ENCODE data around the gene RCAN1. TPM values are rescaled to one million over a fixed set of nuclear protein-coding genes. Genes with fewer than 3 reads are reported as not detected.

RCAN1 gene
- total RNA-seq, 1 donor from 2014 or later, result 61.5 TPM

GRCh38 chr21:34553151-34553952 is 61.6 kb downstream of the RCAN1 start:
- peak overlapping the region; percentile 84 for H3K27ac Mint-ChIP-seq (ENCODE audit: unreplicated experiment)
- H3K4me1 Mint-ChIP-seq (ENCODE audit: unreplicated experiment), result peaks cover 26% of the 10 kb centered on the region
- no peaks in the 10 kb centered on the region for H3K36me3 Mint-ChIP-seq (ENCODE audit: unreplicated experiment)
- no peak for DNase-seq (ENCODE audit: extremely low spot score, unreplicated experiment)
- H3K4me3 Mint-ChIP-seq (ENCODE audit: unreplicated experiment), result peak overlapping the region; percentile 47
- H3K27me3 Mint-ChIP-seq (ENCODE audit: unreplicated experiment), result no peaks in the 10 kb centered on the region
- H3K9me3 Mint-ChIP-seq (ENCODE audit: unreplicated experiment), result peaks cover 6% of the 10 kb centered on the region
- TF ChIP-seq CTCF (IDR thresholded peaks at IDR 0.05), result no peak

GRCh38 chr21:34552360-34553098 is 62.4 kb downstream of the RCAN1 start:
- DNase-seq (ENCODE audit: extremely low spot score, unreplicated experiment), result no peak
- Mint-ChIP-seq H3K27ac (ENCODE audit: unreplicated experiment) (peak overlapping the region; percentile 84), H3K4me1 (ENCODE audit: unreplicated experiment) (peaks cover 26% of the 10 kb centered on the region), H3K27me3 (ENCODE audit: unreplicated experiment) (no peaks in the 10 kb centered on the region), H3K36me3 (ENCODE audit: unreplicated experiment) (no peaks in the 10 kb centered on the region), H3K4me3 (ENCODE audit: unreplicated experiment) (peak overlapping the region; percentile 47), H3K9me3 (ENCODE audit: unreplicated experiment) (peaks cover 6% of the 10 kb centered on the region)
- TF ChIP-seq CTCF (IDR thresholded peaks at IDR 0.05), result no peak

GRCh38 chr21:34550182-34550799 is 64.6 kb downstream of the RCAN1 start:
- no peak for DNase-seq (ENCODE audit: extremely low spot score, unreplicated experiment)
- no peak overlapping the region for H3K4me3 Mint-ChIP-seq (ENCODE audit: unreplicated experiment)
- no peaks in the 10 kb centered on the region for H3K36me3 Mint-ChIP-seq (ENCODE audit: unreplicated experiment)
- no peaks in the 10 kb centered on the region for H3K27me3 Mint-ChIP-seq (ENCODE audit: unreplicated experiment)
- TF ChIP-seq CTCF (IDR thresholded peaks at IDR 0.05), result no peak
- H3K27ac Mint-ChIP-seq (ENCODE audit: unreplicated experiment), result no peak overlapping the region
- H3K9me3 Mint-ChIP-seq (ENCODE audit: unreplicated experiment), result peaks cover 6% of the 10 kb centered on the region
- H3K4me1 Mint-ChIP-seq (ENCODE audit: unreplicated experiment), result peaks cover 45% of the 10 kb centered on the region

- TF ChIP-seq CTCF (IDR thresholded peaks at IDR 0.05), result no peak
- Mint-ChIP-seq H3K36me3 (ENCODE audit: unreplicated experiment) (no peaks in the 10 kb centered on the region), H3K27ac (ENCODE audit: unreplicated experiment) (no peak overlapping the region), H3K4me3 (ENCODE audit: unreplicated experiment) (no peak overlapping the region), H3K4me1 (ENCODE audit: unreplicated experiment) (peaks cover 51% of the 10 kb centered on the region), H3K9me3 (ENCODE audit: unreplicated experiment) (no peaks in the 10 kb centered on the region), H3K27me3 (ENCODE audit: unreplicated experiment) (no peaks in the 10 kb centered on the region)
- DNase-seq (ENCODE audit: extremely low spot score, unreplicated experiment), result no peak
Measured at GRCh38 chr21:34548781-34549376, 66.0 kb downstream of the RCAN1 start.

Measured in osteocyte (in vitro differentiated cells).